Measurements from ENCODE around the gene RHOBTB1.

DNA sequence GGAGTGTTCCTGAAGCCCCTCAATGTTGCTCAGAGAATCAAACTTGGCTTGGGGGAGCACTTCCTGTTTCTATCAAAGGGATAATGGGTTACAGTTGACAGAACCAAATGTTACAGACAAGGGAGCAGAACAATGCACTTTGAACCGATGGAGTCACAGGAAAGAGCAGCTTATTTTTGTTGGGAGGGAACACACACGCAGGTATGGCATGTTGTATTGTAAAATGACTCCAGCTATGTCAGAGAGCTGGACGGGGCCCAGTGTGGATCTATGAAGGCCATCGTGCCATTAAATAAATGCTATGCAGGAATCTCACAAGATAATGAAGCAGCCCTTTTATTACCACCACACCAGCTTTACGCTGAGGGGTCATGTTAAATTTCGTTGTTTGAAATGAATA is 35.1 kb downstream of the RHOBTB1 start:
- TF ChIP-seq, protein P1, sequence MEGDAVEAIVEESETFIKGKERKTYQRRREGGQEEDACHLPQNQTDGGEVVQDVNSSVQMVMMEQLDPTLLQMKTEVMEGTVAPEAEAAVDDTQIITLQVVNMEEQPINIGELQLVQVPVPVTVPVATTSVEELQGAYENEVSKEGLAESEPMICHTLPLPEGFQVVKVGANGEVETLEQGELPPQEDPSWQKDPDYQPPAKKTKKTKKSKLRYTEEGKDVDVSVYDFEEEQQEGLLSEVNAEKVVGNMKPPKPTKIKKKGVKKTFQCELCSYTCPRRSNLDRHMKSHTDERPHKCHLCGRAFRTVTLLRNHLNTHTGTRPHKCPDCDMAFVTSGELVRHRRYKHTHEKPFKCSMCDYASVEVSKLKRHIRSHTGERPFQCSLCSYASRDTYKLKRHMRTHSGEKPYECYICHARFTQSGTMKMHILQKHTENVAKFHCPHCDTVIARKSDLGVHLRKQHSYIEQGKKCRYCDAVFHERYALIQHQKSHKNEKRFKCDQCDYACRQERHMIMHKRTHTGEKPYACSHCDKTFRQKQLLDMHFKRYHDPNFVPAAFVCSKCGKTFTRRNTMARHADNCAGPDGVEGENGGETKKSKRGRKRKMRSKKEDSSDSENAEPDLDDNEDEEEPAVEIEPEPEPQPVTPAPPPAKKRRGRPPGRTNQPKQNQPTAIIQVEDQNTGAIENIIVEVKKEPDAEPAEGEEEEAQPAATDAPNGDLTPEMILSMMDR (IDR thresholded peaks at IDR 0.05; ENCODE audit: low read depth, low read length): no peak
- TF ChIP-seq EZH2phosphoT487 (IDR thresholded peaks at IDR 0.05; ENCODE audit: low read depth): no peak
